Cortex of kidney (tissue), 1 donor: ENCODE results near the gene TMEM141.
"Not testable (repeated sequence)": the region's sequence is repeated elsewhere in the genome, so short reads cannot be mapped to it uniquely, and the experiment has no call there.

Experiments
- DNase-seq: peaks from one replicate; lab custom pipeline; 2025; lab: John Stamatoyannopoulos, UW

Gene TMEM141

GRCh38 chr9:136755302-136756133 is 35.6 kb upstream of the TMEM141 start:
- DNase-seq: not testable (repeated sequence)

- no peak for DNase-seq
Observed at GRCh38 chr9:136756134-136756438, 35.1 kb upstream of the TMEM141 start.

GRCh38 chr9:136756836-136757235 is 34.3 kb upstream of the TMEM141 start:
- DNase-seq: no peak

- no peak for DNase-seq
Observed at GRCh38 chr9:136757328-136757727, 33.8 kb upstream of the TMEM141 start.

GRCh38 chr9:136757751-136758140 is 33.4 kb upstream of the TMEM141 start:
- DNase-seq: no peak

- DNase-seq: no peak
Observed at GRCh38 chr9:136759001-136759400, 32.1 kb upstream of the TMEM141 start.

- DNase-seq: no peak
Observed at GRCh38 chr9:136759436-136760325, 31.5 kb upstream of the TMEM141 start.

GRCh38 chr9:136760424-136760823 is 30.7 kb upstream of the TMEM141 start:
- DNase-seq: no peak

GRCh38 chr9:136760834-136761544 is 30.2 kb upstream of the TMEM141 start:
- DNase-seq: not testable (repeated sequence)

- no peak for DNase-seq
Observed at GRCh38 chr9:136761545-136761981, 29.6 kb upstream of the TMEM141 start.

- DNase-seq: no peak
Observed at GRCh38 chr9:136762221-136762691, 28.9 kb upstream of the TMEM141 start.

- DNase-seq: no peak
Observed at GRCh38 chr9:136762915-136763648, 28.1 kb upstream of the TMEM141 start.

GRCh38 chr9:136763649-136764035 is 27.5 kb upstream of the TMEM141 start:
- no peak for DNase-seq

GRCh38 chr9:136764301-136764891 is 26.7 kb upstream of the TMEM141 start, which contains the start of gene LCN15:
Gene LCN15, minus strand, starts transcription at chr9:136764518. Its CDS starts 30 bp downstream, at chr9:136764488.
- no peak for DNase-seq

- no peak for DNase-seq
Observed at GRCh38 chr9:136765041-136765440, 26.1 kb upstream of the TMEM141 start.

- DNase-seq: not testable (repeated sequence)
Observed at GRCh38 chr9:136765745-136766409, 25.3 kb upstream of the TMEM141 start.

- not testable (repeated sequence) for DNase-seq
Observed at GRCh38 chr9:136766410-136767120, 24.6 kb upstream of the TMEM141 start.

GRCh38 chr9:136769710-136770191 is 21.4 kb upstream of the TMEM141 start:
- no peak for DNase-seq

GRCh38 chr9:136771907-136772415 is 19.2 kb upstream of the TMEM141 start:
- DNase-seq: no peak
